Stimulated activated CD8-positive, alpha-beta memory T cell treated with anti-CD3 and anti-CD28 coated beads, Interleukin-12 subunit alpha, Interleukin-12 subunit beta, amount 100 ng/mL, for 24 hours (primary cell): ENCODE measurements around the gene ZNF221.

ENCODE experiments used
- DNase-seq: peaks from one replicate; pipeline ENCODE4 v3.0.0-alpha.2; 2020; ENCODE audit errors: extremely low read depth

The ZNF221 gene

DNA sequence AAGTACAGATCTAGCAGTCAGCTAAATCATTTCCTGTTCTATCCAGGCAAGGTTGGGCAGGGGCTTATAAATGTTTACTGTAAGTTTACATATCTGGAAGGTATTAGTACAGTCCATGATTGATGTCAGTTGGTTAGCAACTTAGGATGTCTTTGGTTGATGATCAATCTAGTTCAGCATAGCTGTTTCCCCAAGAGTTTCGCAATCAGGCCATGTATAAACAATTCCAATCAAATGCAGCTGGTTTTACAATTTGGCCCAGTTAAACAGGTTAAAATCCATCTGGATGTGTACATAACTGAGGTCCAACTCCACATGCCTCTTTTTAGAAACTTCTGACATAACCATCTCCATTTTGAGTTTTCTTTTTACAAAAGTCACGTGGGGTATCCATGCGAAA lies 6.9 kb downstream of the ZNF221 start:
- DNase-seq = no peak

DNA sequence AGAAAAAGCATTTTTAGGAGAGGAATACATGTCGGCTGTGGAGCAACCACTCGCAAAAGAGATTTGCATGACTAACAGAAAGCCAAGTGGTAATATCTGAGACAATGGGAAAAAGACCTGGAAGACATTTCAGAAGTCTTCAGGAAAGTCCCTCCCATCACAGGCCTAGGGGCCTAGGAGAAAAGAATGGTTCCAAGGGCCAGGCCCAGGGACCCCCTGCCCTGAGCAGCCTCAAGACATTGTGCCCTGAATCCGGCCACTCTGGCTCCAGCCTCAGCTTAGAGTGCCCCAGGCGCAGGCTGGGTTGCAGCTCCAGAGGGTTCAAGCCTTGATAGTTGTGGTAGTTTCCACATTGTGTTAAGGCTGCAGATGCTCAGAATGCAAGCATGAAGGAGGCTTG lies 9.4 kb downstream of the ZNF221 start:
- DNase-seq = no peak

DNA sequence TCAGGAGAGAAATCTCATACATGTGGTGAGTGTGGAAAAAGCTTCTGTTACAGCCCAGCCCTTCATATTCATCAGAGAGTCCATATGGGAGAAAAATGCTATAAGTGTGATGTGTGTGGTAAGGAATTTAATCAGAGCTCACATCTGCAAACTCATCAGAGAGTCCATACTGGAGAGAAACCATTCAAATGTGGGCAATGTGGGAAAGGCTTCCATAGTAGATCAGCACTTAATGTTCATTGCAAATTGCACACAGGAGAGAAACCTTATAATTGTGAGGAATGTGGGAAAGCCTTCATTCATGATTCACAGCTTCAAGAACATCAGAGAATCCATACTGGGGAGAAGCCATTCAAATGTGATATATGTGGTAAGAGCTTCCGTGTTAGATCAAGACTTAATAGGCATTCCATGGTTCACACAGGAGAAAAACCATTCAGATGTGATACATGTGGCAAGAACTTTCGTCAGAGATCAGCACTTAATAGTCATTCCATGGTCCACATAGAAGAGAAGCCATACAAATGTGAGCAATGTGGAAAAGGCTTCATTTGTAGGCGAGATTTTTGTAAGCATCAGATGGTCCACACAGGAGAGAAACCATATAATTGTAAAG lies 15.2 kb downstream of the ZNF221 start:
- DNase-seq = no peak

DNA sequence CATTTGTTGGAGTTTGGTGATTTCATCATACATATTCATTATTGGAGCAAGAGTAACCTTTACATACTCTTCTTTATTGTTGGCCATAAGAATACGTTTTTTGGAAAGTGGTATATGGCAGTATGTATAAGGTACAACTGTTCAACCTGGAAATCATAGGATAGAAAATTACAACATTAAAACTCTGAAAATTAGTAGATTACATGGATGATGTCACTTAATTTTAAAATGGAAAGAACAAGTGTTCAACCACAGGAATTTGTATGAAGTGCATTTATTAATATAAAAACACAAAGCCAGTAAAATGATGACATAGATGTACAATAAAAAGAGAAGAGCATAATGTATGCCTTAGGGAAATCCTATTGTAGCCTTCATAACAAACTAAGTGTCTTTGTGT lies 25.7 kb downstream of the ZNF221 start:
- no peak for DNase-seq

DNA sequence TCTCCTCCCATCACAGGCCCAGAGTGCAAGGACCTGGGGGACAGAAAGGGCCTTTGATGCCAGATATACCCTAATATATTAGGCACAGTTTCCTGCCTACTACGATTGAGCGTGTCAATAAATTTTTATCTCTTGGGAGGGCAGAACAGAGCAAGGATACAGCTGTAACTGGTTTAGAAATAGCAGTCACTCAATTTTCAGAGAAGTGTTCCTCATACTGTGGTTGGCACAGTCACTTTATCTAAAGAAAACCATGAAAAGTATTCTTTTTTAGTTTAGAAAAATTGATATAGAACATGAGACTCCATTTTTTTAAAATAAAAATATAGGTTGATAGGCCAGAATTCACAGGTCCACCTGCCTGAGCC lies 32.5 kb downstream of the ZNF221 start:
- DNase-seq = no peak

DNA sequence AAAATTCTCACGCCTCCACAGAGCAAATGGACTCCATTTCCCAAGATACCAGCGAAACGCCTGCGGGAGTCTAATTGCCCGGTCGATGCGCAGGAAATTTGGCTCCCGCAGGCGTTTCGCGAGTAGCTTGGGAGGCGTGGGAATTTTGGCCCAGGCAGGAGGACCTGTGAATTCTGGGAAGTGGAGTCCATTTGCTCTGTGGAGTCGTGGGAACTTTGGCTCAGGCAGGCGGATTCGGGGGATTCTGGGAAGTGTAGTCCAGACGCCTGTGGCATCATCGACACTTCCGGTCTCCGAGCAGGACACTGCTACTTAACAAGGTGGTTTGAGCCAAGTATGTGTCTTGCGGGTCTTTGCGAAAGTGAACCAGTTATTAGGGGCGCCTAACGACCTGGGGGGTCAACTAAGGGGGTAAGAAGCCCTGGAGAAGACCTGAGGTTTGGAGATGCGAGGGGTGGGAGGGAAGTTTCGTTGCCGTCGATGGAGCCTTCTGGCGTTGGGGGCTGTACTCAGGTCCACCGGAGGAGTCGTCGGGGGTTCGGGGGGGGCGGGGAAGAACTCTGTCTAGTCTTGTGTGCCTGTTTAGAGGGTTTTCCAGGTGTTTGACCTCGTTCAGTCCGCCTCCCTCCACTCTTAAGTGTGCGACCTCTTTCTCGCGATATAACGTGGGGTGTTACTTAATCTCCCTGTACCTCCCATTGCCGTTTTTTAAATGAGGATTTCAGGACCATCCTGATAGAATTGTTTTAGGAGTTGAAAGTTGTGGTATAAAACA lies 33.1 kb downstream of the ZNF221 start, which contains the start of gene ZNF155:
Gene ZNF155 (plus strand): TSS at position 277 of the 775 bp plus-strand sequence. CDS start 4,356 bp downstream, outside the sequence.
- peak; percentile 39 for DNase-seq

DNA sequence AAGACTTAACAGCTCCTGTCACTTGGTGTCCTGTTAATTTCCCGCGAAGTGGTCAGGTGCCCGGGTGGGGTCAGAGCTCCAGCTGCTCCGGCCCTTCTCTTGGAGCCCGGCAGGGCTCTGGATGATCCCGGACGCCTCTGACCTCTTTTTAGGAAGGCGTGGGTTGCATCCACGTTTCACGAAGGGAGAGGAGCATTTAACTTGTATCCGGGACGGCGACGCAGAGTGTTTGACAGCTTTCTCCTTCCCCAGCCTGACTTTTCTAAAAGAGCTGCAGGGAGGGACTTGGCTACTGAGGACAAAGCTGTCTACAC lies 33.6 kb downstream of the ZNF221 start:
- no peak for DNase-seq

DNA sequence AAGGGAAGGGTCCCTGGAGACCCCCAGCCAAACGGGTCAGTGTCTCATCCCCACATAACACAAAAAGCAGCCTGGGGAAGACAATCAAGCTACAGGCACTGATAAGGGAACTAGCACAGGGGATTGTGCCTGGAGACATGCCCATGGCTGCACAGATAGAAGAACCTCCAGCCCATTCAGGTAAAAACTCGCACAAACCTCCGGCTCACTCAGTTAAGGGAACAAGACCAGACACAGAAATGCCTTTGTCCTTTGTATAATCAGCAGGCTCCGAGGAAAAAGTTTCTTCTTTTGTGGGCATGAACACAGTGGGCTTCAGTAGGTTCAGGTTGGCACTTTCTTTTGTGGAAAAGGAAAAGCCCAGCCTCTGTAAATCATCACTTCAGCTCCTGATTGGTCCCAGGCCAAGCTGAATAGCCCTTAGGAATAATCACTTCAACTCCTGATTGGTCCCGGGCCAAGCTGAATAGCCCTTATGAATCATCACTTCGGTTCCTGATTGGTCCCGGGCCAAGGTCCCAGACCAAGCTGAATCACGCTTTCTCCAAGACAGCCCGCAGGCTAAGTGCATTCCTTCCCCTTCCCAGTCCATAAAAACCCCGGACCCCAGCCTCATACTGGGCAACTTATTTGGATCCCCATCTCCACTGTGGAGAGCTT lies 46.7 kb downstream of the ZNF221 start:
- DNase-seq = no peak

DNA sequence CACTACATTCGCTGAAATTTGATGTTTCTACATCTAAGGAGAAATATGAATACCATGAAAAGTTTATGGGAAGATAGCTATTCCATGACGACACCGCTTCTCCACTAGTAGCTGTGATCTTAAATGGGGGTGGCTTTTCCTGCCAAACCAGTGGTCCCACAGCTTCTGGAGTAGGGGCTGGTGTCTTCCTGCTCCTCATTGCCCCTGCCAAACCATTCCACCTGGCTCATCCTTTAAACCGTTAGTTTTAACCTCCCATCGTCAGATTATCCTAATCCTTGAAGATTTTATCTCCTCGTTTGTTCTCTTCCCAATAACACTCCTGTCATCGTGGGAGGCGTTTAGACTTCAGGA lies 51.2 kb downstream of the ZNF221 start:
- no peak for DNase-seq

DNA sequence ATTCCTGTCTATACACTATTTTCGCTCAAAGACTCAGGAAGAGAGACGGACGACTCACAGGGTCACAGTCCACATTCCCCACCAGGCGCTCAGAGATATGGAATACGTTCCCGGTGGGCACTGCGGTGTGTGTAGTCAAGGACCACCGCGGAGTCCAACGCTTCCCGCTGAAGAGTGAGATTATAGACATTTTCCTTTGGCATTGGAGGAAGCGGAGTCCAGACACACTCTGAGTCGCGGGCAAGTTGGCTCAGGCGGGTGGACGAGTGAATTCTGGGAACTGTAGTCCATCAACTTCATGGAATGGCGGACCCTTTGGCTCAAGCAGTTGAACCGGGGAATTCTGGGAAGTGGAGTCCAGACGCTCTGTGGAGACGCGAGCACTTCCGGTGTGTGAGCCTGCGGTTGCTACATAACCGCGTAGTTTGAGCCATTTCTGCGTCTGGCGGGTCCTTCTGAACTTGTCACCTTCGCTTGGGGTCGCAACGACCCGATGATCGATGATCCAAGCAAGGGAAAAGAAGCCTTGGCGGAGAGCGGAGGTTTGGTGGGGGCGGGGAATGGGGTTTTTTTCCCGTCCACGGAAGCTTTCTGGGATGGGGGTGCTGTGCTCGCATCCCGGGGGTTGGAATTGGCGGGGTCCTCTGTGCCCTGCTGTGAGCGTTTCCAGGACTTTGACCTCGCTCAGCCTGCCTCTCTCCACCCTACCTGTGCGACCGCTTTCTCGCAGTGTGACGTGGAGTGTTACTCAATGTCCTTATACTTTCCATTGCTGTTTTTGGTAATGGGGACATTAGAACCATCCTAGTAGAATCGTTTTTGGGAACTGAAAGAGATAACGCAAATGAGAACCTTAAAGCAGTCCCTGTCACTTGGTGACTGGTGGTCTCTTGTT lies 51.8 kb downstream of the ZNF221 start, which contains the start of gene ZNF230:
Gene ZNF230 (plus strand): TSS at position 392 of the 895 bp plus-strand sequence. CDS start 4,122 bp downstream, outside the sequence.
- DNase-seq = peak; percentile 52

DNA sequence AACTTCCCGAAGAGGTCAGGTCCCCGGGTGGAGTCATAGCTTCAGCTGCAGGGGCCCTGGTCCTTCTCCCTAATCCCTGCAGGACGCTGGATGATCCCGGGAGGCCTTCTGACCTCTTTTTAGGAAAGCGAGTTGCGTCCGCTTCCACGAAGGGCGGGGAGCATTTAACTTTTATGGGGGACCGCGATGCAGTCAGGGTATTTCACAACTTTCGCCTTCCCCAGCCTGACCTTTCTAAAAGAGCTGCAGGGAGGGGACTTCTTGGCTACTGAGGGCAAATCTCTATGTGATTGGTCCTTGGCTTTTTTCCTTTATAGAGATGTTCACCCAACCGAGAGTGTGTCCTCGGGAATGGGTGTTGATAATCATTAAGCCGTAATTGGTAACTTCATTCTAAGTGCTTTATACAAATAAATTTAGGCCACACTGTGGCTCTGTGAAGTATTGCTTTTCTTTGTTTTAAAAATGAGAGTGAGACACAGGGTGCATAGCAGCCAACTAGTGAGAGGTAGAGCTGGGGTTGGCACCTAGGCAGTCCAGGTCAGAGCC lies 52.5 kb downstream of the ZNF221 start:
- DNase-seq = no peak

DNA sequence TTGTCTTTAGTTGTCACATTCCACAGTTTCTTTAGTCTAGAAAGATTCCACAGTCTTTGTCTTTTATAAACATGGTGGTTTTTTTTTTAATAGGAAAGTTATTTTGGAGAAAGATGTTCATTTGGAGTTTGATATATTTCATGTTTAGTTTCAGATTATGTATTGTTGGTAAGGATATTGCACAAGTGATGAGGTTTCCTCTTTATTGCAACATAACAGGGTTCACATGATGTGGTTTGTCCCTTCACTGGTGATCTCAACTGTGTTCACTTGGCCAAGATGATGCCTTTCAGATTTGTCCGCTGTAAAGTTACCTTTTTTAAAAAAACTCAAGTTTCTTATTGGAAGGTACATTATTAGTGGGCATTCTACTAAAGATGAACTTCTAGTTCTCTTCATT lies 54.9 kb downstream of the ZNF221 start:
- no peak for DNase-seq

DNA sequence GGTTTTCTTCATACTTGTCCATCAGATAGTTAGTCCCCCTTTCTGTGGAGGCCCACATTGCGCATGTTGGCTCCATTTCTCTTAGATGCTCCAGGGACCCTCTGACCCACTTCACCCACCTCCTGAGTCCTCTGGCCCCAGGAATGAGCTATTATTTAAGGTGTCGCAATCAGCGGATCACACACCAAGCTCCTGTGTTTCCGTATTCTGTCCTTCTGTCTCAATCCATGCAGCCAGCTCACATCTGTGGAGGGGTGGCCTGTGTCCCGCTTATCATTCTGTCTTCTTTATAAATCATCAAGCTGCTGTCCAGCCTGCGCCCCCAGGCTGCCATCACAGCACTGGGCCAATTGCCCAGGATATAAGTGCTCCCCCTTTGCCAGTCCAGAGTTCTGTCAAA lies 56.4 kb downstream of the ZNF221 start:
- no peak for DNase-seq

DNA sequence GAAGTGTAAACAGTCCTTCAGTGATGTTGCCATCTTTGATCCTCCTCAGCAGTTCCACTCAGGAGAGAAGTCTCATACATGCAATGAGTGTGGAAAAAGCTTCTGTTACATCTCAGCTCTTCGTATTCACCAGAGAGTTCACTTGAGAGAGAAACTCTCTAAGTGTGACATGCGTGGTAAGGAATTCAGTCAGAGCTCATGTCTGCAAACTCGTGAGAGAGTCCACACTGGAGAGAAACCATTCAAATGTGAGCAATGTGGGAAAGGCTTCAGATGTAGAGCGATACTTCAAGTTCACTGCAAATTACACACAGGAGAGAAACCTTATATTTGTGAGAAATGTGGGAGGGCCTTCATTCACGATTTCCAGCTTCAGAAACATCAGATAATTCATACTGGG lies 59.4 kb downstream of the ZNF221 start:
- no peak for DNase-seq
